GM12878 (cell line): ENCODE data around the gene KCNJ12. TPM values are rescaled to one million over a fixed set of nuclear protein-coding genes. Genes with fewer than 3 reads are reported as not detected.

Experiments
- ATAC-seq: fragments of 200-7000 bp; cut with Tn5 transposase; 3 replicates; pipeline ENCODE4 v1.9.1; 2020; ENCODE audit warnings: mild to moderate bottlenecking, moderate library complexity
- BruUV-seq: library from RNA; stranded (reverse); fragments of 400-500 nt; replicated peaks from 2 replicates; lab custom pipeline; 2021; lab: Mats Ljungman, UMichigan
- CTCF ChIA-PET: fragments of 300-600 bp; sonication (Branson Sonifier 250); formaldehyde crosslinking; extraction: SDS; loops from one replicate; lab custom pipeline; 2021; ENCODE audit warnings: inconsistent platforms; lab: Yijun Ruan, JAX
- POLR2A ChIA-PET: fragments of 350-600 bp; formaldehyde crosslinking; extraction: SDS; loops from one replicate; lab custom pipeline; 2021; ENCODE audit warnings: inconsistent platforms; lab: Charles Lee
- RAD21 ChIA-PET: fragments of 300-600 bp; sonication (Branson Sonifier 250); formaldehyde crosslinking; loops from one replicate; lab custom pipeline; 2023; ENCODE audit warnings: antibody characterized with exemption; ENCODE audit not compliant: unreplicated experiment; lab: Charles Lee
- SMC1A ChIA-PET: fragments of 300-600 bp; sonication (Branson Sonifier 250); formaldehyde crosslinking; loops from one replicate; lab custom pipeline; 2023; ENCODE audit not compliant: unreplicated experiment, uncharacterized antibody; lab: Charles Lee
- DNase-seq: peaks from one replicate; pipeline ENCODE4 v3.0.0-alpha.2; 2011; ENCODE audit warnings: low read depth, low spot score
- FAIRE-seq: peaks from 3 replicates; lab custom pipeline; 2011; peaks lifted over from hg19 to GRCh38; lab: Jason Lieb, UNC
- H2AFZ ChIP-seq: 2 replicates; pipeline ENCODE4 v1.6.0; 2011; ENCODE audit warnings: low read depth, low read length, control low read depth; ENCODE audit not compliant: control insufficient read depth
- H3K27ac ChIP-seq: 2 replicates; pipeline ENCODE4 v1.5.1; 2011; ENCODE audit warnings: control low read depth; ENCODE audit not compliant: control insufficient read depth, insufficient read depth
- H3K27me3 ChIP-seq, 2 experiments: replicated peaks in 1 of 2; 2 replicates each; pipeline versions ENCODE4 v1.6.0 to v1.6.1; 2011; ENCODE audit warnings: low read length in 1 of 2; ENCODE audit not compliant: control insufficient read depth in 2 of 2, insufficient read depth in 2 of 2
- H3K36me3 ChIP-seq, 2 experiments: 2 replicates each; pipeline ENCODE4 v1.5.1; 2011; ENCODE audit warnings: low read length in 1 of 2; ENCODE audit not compliant: control insufficient read depth in 2 of 2, insufficient read depth in 2 of 2
- H3K4me1 ChIP-seq: 2 replicates; pipeline ENCODE4 v1.6.1; 2011; ENCODE audit warnings: mild to moderate bottlenecking, low read length, moderate library complexity, mixed read lengths; ENCODE audit not compliant: control insufficient read depth, insufficient read depth
- H3K4me2 ChIP-seq: 2 replicates; pipeline ENCODE4 v1.6.0; 2011; ENCODE audit warnings: control low read depth; ENCODE audit not compliant: control insufficient read depth, insufficient read depth
- H3K4me3 ChIP-seq: fragments of 200-600 bp; sonication (generic); 2 replicates; pipeline ENCODE4 v1.5.1; 2016
- H3K79me2 ChIP-seq: 2 replicates; pipeline ENCODE4 v1.6.0; 2011; ENCODE audit warnings: low read length; ENCODE audit not compliant: control insufficient read depth, insufficient read depth
- H3K9ac ChIP-seq: 2 replicates; pipeline ENCODE4 v1.8.0; 2011; ENCODE audit warnings: low read length, control low read depth, mixed read lengths; ENCODE audit not compliant: control insufficient read depth, insufficient read depth
- H3K9me3 ChIP-seq: replicated peaks from 3 replicates; pipeline ENCODE4 v1.5.1; 2011; ENCODE audit warnings: mild to moderate bottlenecking, low read length; ENCODE audit not compliant: control insufficient read depth, insufficient read depth
- H4K20me1 ChIP-seq: 2 replicates; pipeline ENCODE4 v1.6.0; 2011; ENCODE audit not compliant: control insufficient read depth, insufficient read depth
- CEBPZ ChIP-seq: fragments of 150-350 bp; IDR thresholded peaks from 2 replicates; pipeline ENCODE4 v1.6.1; 2016; ENCODE audit warnings: low read depth, low read length
- IRF3 ChIP-seq: fragments of 450-650 bp; IDR thresholded peaks from 2 replicates; pipeline ENCODE4 v1.6.1; 2014; ENCODE audit warnings: mild to moderate bottlenecking
- NRF1 ChIP-seq: conservative IDR thresholded peaks from 2 replicates; pipeline ENCODE4 v1.6.1; 2011; ENCODE audit warnings: mild to moderate bottlenecking, low read depth, low read length, improper control_type of control experiment
- POLR2AphosphoS2 ChIP-seq: IDR thresholded peaks from 2 replicates; pipeline ENCODE4 v1.6.1; 2011; ENCODE audit warnings: low read depth, mild to moderate bottlenecking, low read length, improper control_type of control experiment, moderate library complexity
- PRDM15 ChIP-seq: fragments of 450-650 bp; formaldehyde crosslinking; IDR thresholded peaks from 2 replicates; pipeline ENCODE4 v1.4.0; 2020; ENCODE audit warnings: mild to moderate bottlenecking, moderate library complexity
- RBBP5 ChIP-seq: fragments of 200-600 bp; sonication (generic); conservative IDR thresholded peaks from 2 replicates; pipeline ENCODE4 v1.6.1; 2016
- SMC3 ChIP-seq: IDR thresholded peaks from 2 replicates; pipeline ENCODE4 v1.6.1; 2011; ENCODE audit warnings: low read length, improper control_type of control experiment, borderline replicate concordance
- STAT1 ChIP-seq: fragments of 450-650 bp; conservative IDR thresholded peaks from 2 replicates; pipeline ENCODE4 v1.6.1; 2014; ENCODE audit warnings: antibody characterized with exemption, mild to moderate bottlenecking
- ZBTB4 ChIP-seq: fragments of 450-650 bp; formaldehyde crosslinking; IDR thresholded peaks from 2 replicates; pipeline ENCODE4 v1.4.0; 2022; ENCODE audit warnings: mild to moderate bottlenecking, moderate library complexity
- WGBS: methylation state at CpG from one replicate; pipeline ENCODE4 v1.1.6; 2016; ENCODE audit warnings: low lambda C conversion rate; ENCODE audit not compliant: insufficient replicate concordance, insufficient coverage; ENCODE audit errors: missing lambda C conversion rate; 5-methylcytosine and 5-hydroxymethylcytosine counted together
- in situ Hi-C: fragments of 300-500 bp; cut with MboI; formaldehyde crosslinking; loops from 9 replicates; pipeline ENCODE4 v1.14.3; 2018; ENCODE audit warnings: mixed read lengths
- intact Hi-C: fragments of 100-400 bp; cut with micrococcal nuclease; formaldehyde crosslinking; loops from one replicate; pipeline ENCODE4 v1.14.2; 2022; ENCODE audit not compliant: unreplicated experiment
- polyA plus RNA-seq, 11 experiments: library from polyadenylated mRNA; depleted of rRNA in 4 of 11; unstranded in 6 of 11; stranded (reverse) in 5 of 11; fragments of >200 nt; fragmentation: Nextera tagmentation in 4 of 11; fragmentation: Illumina TruSeq in 1 of 11; extraction: Ambion mirVana in 4 of 11; extraction: Trizol in 1 of 11; gene quantifications; 1 replicate in 1 of 11; 2 replicates in 10 of 11; pipeline versions ENCODE4 v1.2.1 to v1.2.3, GENCODE V29; 2011 to 2016; ENCODE audit warnings: inconsistent platforms in 2 of 11, missing spikeins in 2 of 11, low read depth in 1 of 11
- total RNA-seq, 4 experiments: library from RNA; depleted of rRNA in 3 of 4; stranded (reverse); fragments of >200 nt in 3 of 4; fragmentation: Illumina TruSeq in 1 of 4; extraction: Trizol in 1 of 4; gene quantifications; 2 replicates each; pipeline versions ENCODE4 v1.2.1 to v1.2.3, GENCODE V29; 2013 to 2021

Gene KCNJ12
- total and polyA plus RNA-seq, 10 of the 15 experiments (the other 5 are each of a cell fraction or from before 2014, with no cell fraction given) = 0.04 to 0.21 (median 0.09) TPM; not detected in 3

- FAIRE-seq = no peak
- intact Hi-C loops = loop anchor here (10.0 kb wide), 1 partner anchor 333 kb away; the partner anchor contains the start of gene DHRS7B
- TF ChIP-seq CEBPZ (no peak), NRF1 (no peak), SMC3 (no peak), PRDM15 (CRISPR knock-in tag) (no peak), RBBP5 (no peak), STAT1 (no peak), ZBTB4 (CRISPR knock-in tag) (no peak), POLR2AphosphoS2 (no peak), IRF3 (no peak)
These were observed 81.9 kb downstream of the KCNJ12 start for GRCh38 chr17:21458054-21458453.

More at GRCh38 chr17:21458054-21458453, 81.9 kb downstream of the KCNJ12 start:
- Histone ChIP-seq H4K20me1 (no peaks in the 10 kb centered on the region), H3K79me2 (no peaks in the 10 kb centered on the region), H3K4me2 (no peak overlapping the region), H2AFZ (no peak overlapping the region), H3K27ac (no peak overlapping the region), H3K36me3 (no peaks in the 10 kb centered on the region), H3K4me3 (no peak overlapping the region), H3K27me3 (peaks cover 0 to 2% of the 10 kb centered on the region in 2 experiments; a peak in 2 of 4 replicates), H3K9me3 (no peaks in the 10 kb centered on the region), H3K4me1 (no peaks in the 10 kb centered on the region), H3K9ac (no peak overlapping the region)
- POLR2A ChIA-PET = no interaction called here
- RAD21 ChIA-PET = no interaction called here
- SMC1A ChIA-PET = interaction anchor here (2.6 kb wide), 1 partner anchor 55 kb away, joined by 8 read pairs; no protein-coding TSS in a partner anchor
- CTCF ChIA-PET = interaction anchor here (0.6 to 2.6 kb wide), 3 partner anchors 55 to 448 kb away, joined by 3 to 43 read pairs (median 3); no protein-coding TSS in a partner anchor
- 34% methylated on average over 4 of the region's 7 CpGs for WGBS
- no peak for ATAC-seq
- no TSS peak for BruUV-seq
- in situ Hi-C loops = no loop called here
- no peak for DNase-seq
